HCT116 (cell line): ENCODE data around the gene SLC12A8. TPM values are rescaled to one million over a fixed set of nuclear protein-coding genes. Genes with fewer than 3 reads are reported as not detected.

Experiments used
- ATAC-seq: fragments of 200-7000 bp; cut with Tn5 transposase; 2 replicates; pipeline ENCODE4 v1.9.1; 2020; ENCODE audit warnings: mild to moderate bottlenecking, moderate library complexity
- BruUV-seq: library from RNA; stranded (reverse); fragments of 400-500 nt; replicated peaks from 2 replicates; lab custom pipeline; 2021; lab: Mats Ljungman, UMichigan
- CTCF ChIA-PET: fragments of 300-600 bp; sonication (Branson Sonifier 250); formaldehyde crosslinking; loops from one replicate; lab custom pipeline; 2021; ENCODE audit warnings: antibody characterized with exemption; lab: Charles Lee
- POLR2A ChIA-PET: fragments of 300-600, 350-600 bp; sonication (Branson Sonifier 250); formaldehyde crosslinking; loops from one replicate; lab custom pipeline; 2021; ENCODE audit warnings: antibody characterized with exemption; lab: Charles Lee
- RAD21 ChIA-PET, 2 experiments: fragments of 300-600 bp; sonication (Branson Sonifier 250); formaldehyde crosslinking; loops; one replicate each; lab custom pipeline; 2023; ENCODE audit warnings: low total read pairs in 2 of 2; ENCODE audit not compliant: uncharacterized antibody in 2 of 2, unreplicated experiment in 2 of 2, low non-redundant PET in 1 of 2; lab: Charles Lee
- DNase-seq: peaks from one replicate; pipeline ENCODE4 v3.0.0-alpha.2; 2010; ENCODE audit warnings: low read depth, low spot score
- H2AFZ ChIP-seq: fragments of 200-600 bp; shearing (Covaris generic), sonication (generic); 2 replicates; pipeline ENCODE4 v1.6.1; 2017; ENCODE audit warnings: low read depth, mixed run types, mixed read lengths, antibody characterized with exemption, low read length; ENCODE audit not compliant: poor library complexity, severe bottlenecking
- H3K27ac ChIP-seq: 2 replicates; pipeline ENCODE4 v1.5.1; 2012; ENCODE audit warnings: low read depth, low read length
- H3K27me3 ChIP-seq: fragments of 200-600 bp; sonication (generic); 2 replicates; pipeline ENCODE4 v1.6.1; 2016; ENCODE audit warnings: mixed run types, low read length, mixed read lengths; ENCODE audit not compliant: insufficient read depth
- H3K36me3 ChIP-seq, 2 experiments: fragments of 200-500 bp in 1 of 2; fragments of 200-600 bp in 1 of 2; sonication (Bioruptor generic) in 1 of 2; sonication (generic) in 1 of 2; 2 replicates each; pipeline versions ENCODE4 v1.5.1 to v1.6.1; 2014 to 2016; ENCODE audit warnings: low read length in 2 of 2, inconsistent platforms in 1 of 2, mixed read lengths in 1 of 2, mixed run types in 1 of 2; ENCODE audit not compliant: insufficient read depth in 2 of 2, control insufficient read depth in 1 of 2
- H3K4me1 ChIP-seq, 2 experiments: fragments of 200-600 bp in 1 of 2; sonication (generic) in 1 of 2; 2 replicates each; pipeline versions ENCODE4 v1.5.1 to v1.6.1; 2012 to 2017; ENCODE audit warnings: low read length in 2 of 2, inconsistent platforms in 1 of 2, mild to moderate bottlenecking in 1 of 2, mixed read lengths in 1 of 2, mixed run types in 1 of 2, moderate library complexity in 1 of 2; ENCODE audit not compliant: insufficient read depth in 2 of 2, control insufficient read depth in 1 of 2
- H3K4me2 ChIP-seq: fragments of 200-600 bp; sonication (generic); 2 replicates; pipeline ENCODE4 v1.6.1; 2017; ENCODE audit warnings: mixed run types, low read length, mixed read lengths
- H3K4me3 ChIP-seq, 2 experiments: fragments of 200-600 bp in 1 of 2; sonication (generic) in 1 of 2; replicated peaks in 1 of 2; 2 replicates each; pipeline ENCODE4 v1.5.1; 2011 to 2016; ENCODE audit warnings: low read length in 2 of 2, control low read depth in 1 of 2, low read depth in 1 of 2, mild to moderate bottlenecking in 1 of 2, mixed read lengths in 1 of 2, mixed run types in 1 of 2
- H3K79me2 ChIP-seq: fragments of 200-600 bp; sonication (generic); 2 replicates; pipeline ENCODE4 v1.6.1; 2017; ENCODE audit warnings: mild to moderate bottlenecking, mixed run types, low read length, moderate library complexity, mixed read lengths; ENCODE audit not compliant: insufficient read depth
- H3K9ac ChIP-seq: fragments of 200-600 bp; sonication (generic); 2 replicates; pipeline ENCODE4 v1.6.1; 2016; ENCODE audit warnings: low read length, mixed read lengths
- H3K9me2 ChIP-seq: fragments of 200-600 bp; sonication (generic), shearing (Covaris generic); 2 replicates; pipeline ENCODE4 v1.6.1; 2017; ENCODE audit warnings: mixed run types, mild to moderate bottlenecking, moderate library complexity; ENCODE audit not compliant: insufficient read depth
- H3K9me3 ChIP-seq, 2 experiments: fragments of 200-500 bp in 1 of 2; fragments of 200-600 bp in 1 of 2; sonication (Bioruptor generic) in 1 of 2; sonication (generic) in 1 of 2; 2 replicates each; pipeline ENCODE4 v1.6.1; 2014 to 2017; ENCODE audit warnings: low read length in 2 of 2, mixed read lengths in 2 of 2, inconsistent platforms in 1 of 2, low read depth in 1 of 2, mild to moderate bottlenecking in 1 of 2, mixed run types in 1 of 2, moderate library complexity in 1 of 2; ENCODE audit not compliant: control insufficient read depth in 1 of 2, insufficient read depth in 1 of 2
- H4K20me1 ChIP-seq: fragments of 200-600 bp; sonication (generic), shearing (Covaris generic); 2 replicates; pipeline ENCODE4 v1.6.1; 2017; ENCODE audit warnings: mixed run types, mild to moderate bottlenecking, moderate library complexity; ENCODE audit not compliant: insufficient read depth
- ELF1 ChIP-seq: IDR thresholded peaks from 2 replicates; pipeline ENCODE4 v1.6.1; 2012; ENCODE audit warnings: low read depth, borderline replicate concordance
- EZH2 ChIP-seq: fragments of 200-600 bp; sonication (generic); IDR thresholded peaks from 2 replicates; pipeline ENCODE4 v1.6.1; 2017; ENCODE audit warnings: antibody characterized with exemption, mixed run types
- MAX ChIP-seq: IDR thresholded peaks from 2 replicates; pipeline ENCODE4 v1.6.1; 2012
- POLR2AphosphoS5 ChIP-seq: IDR thresholded peaks from 2 replicates; pipeline ENCODE4 v1.6.1; 2011; ENCODE audit warnings: mild to moderate bottlenecking, low read depth, low read length, moderate library complexity
- RAD21 ChIP-seq: IDR thresholded peaks from 2 replicates; pipeline ENCODE4 v1.6.1; 2012; ENCODE audit warnings: low read depth, mild to moderate bottlenecking
- REST ChIP-seq: IDR thresholded peaks from 2 replicates; pipeline ENCODE4 v1.6.1; 2012; ENCODE audit warnings: low read depth
- SIN3A ChIP-seq: IDR thresholded peaks from 2 replicates; pipeline ENCODE4 v1.6.1; 2012; ENCODE audit warnings: low read depth
- YY1 ChIP-seq: IDR thresholded peaks from 2 replicates; pipeline ENCODE4 v1.6.1; 2011; ENCODE audit warnings: low read length, low read depth, moderate library complexity, mild to moderate bottlenecking; ENCODE audit not compliant: insufficient replicate concordance; ENCODE audit errors: extremely low read depth
- ZFX ChIP-seq: fragments of 450-650 bp; IDR thresholded peaks from 2 replicates; pipeline ENCODE4 v1.6.1; 2017
- ZNF274 ChIP-seq: fragments of 200-500 bp; sonication (Bioruptor generic); IDR thresholded peaks from 2 replicates; pipeline ENCODE4 v1.6.1; 2014; ENCODE audit warnings: mild to moderate bottlenecking, low read depth, low read length, inconsistent platforms
- intact Hi-C: fragments of 100-400 bp; cut with micrococcal nuclease; formaldehyde crosslinking; loops from 2 replicates; pipeline ENCODE4 v1.10.0; 2022
- total RNA-seq: library from RNA; stranded (reverse); gene quantifications from one replicate; pipeline ENCODE4 v1.2.1, GENCODE V29; 2021; ENCODE audit not compliant: unreplicated experiment
- TF ChIP-seq, protein P1 (sequence below): IDR thresholded peaks from 2 replicates; pipeline ENCODE4 v1.6.1; 2011; ENCODE audit warnings: mild to moderate bottlenecking, low read length, moderate library complexity; ENCODE audit not compliant: insufficient replicate concordance; ENCODE audit errors: extremely low read depth

The SLC12A8 gene
- total RNA-seq, 1 experiment from 2014 or later, result 19.9 TPM

GRCh38 chr3:125146626-125147490 lies 65.7 kb downstream of the SLC12A8 start:
- no peak for ATAC-seq
- H3K79me2 ChIP-seq, result no peaks in the 10 kb centered on the region

DNA sequence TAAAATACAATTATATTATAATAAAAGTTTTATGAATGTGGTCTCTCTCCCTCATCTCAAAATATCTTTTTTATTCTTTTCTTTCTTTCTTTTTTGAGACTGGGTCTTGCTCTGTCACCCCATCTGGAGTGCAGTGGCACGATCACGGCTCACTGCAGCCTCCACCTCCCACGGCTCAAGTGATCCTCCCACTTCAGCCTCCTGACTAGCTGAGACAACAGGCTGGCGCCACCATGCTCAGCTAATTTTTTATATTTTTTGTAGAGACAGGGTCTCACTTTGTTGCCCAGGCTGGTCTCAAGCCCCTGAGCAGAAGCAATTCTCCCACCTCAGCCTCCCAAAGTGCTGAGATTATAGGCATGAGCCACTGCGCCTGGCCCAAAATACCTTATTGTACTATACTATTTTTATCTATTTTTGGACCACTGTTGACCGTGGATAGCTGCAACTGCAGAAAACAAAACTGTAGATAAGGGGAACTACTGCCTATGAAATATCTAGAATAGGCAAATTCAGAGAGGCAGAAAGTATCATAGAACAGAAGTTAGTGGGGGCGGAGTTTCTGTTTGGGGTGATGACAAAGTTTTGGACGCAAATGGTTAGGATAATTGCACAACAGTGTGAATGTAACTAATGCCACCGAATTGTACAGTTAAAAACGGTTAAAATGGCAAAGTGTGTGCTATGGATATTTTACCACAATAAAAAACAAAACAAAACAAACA lies 66.6 kb downstream of the SLC12A8 start:
- Histone ChIP-seq H3K4me1 (no peaks in the 10 kb centered on the region), H3K9ac (no peak overlapping the region), H3K9me2 (no peaks in the 10 kb centered on the region), H3K4me3 (no peak overlapping the region), H4K20me1 (no peaks in the 10 kb centered on the region), H3K27me3 (no peaks in the 10 kb centered on the region), H3K27ac (no peak overlapping the region), H3K79me2 (no peaks in the 10 kb centered on the region), H3K36me3 (no peaks in the 10 kb centered on the region), H3K9me3 (no peaks in the 10 kb centered on the region), H2AFZ (no peak overlapping the region), H3K4me2 (no peak overlapping the region)
- intact Hi-C loops, result no loop called here
- POLR2A ChIA-PET, result no interaction called here
- no TSS peak for BruUV-seq
- DNase-seq (no peak), ATAC-seq (no peak)
- RAD21 ChIA-PET, result no interaction called here
- CTCF ChIA-PET, result no interaction called here
- TF ChIP-seq ELF1, result no peak
- TF ChIP-seq RAD21, result no peak
- no peak for TF ChIP-seq ZFX
- no peak for TF ChIP-seq EZH2
- TF ChIP-seq POLR2AphosphoS5, result no peak
- no peak for TF ChIP-seq YY1
- no peak for TF ChIP-seq REST
- TF ChIP-seq, protein P1, sequence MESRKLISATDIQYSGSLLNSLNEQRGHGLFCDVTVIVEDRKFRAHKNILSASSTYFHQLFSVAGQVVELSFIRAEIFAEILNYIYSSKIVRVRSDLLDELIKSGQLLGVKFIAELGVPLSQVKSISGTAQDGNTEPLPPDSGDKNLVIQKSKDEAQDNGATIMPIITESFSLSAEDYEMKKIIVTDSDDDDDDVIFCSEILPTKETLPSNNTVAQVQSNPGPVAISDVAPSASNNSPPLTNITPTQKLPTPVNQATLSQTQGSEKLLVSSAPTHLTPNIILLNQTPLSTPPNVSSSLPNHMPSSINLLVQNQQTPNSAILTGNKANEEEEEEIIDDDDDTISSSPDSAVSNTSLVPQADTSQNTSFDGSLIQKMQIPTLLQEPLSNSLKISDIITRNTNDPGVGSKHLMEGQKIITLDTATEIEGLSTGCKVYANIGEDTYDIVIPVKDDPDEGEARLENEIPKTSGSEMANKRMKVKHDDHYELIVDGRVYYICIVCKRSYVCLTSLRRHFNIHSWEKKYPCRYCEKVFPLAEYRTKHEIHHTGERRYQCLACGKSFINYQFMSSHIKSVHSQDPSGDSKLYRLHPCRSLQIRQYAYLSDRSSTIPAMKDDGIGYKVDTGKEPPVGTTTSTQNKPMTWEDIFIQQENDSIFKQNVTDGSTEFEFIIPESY, result no peak
- TF ChIP-seq ZNF274, result no peak
- no peak for TF ChIP-seq SIN3A

More at GRCh38 chr3:125146626-125147490, 65.7 kb downstream of the SLC12A8 start:
- Histone ChIP-seq H3K9me3 (no peaks in the 10 kb centered on the region), H3K27me3 (no peaks in the 10 kb centered on the region), H3K9ac (no peak overlapping the region), H3K4me3 (no peak overlapping the region), H3K9me2 (no peaks in the 10 kb centered on the region), H2AFZ (no peak overlapping the region), H3K4me1 (no peaks in the 10 kb centered on the region), H3K27ac (no peak overlapping the region), H3K36me3 (no peaks in the 10 kb centered on the region), H3K4me2 (no peak overlapping the region), H4K20me1 (no peaks in the 10 kb centered on the region)
- ChIA-PET POLR2A (no interaction called here), RAD21 (no interaction called here), CTCF (no interaction called here)
- intact Hi-C loops, result no loop called here
- no peak for DNase-seq
- TF ChIP-seq SIN3A, result no peak
- TF ChIP-seq EZH2, result no peak
- TF ChIP-seq MAX, result no peak
- no TSS peak for BruUV-seq
